Endothelial cell of umbilical vein (primary cell): ENCODE results near the gene HTR2B. TPM values are rescaled to one million over a fixed set of nuclear protein-coding genes. Genes with fewer than 3 reads are reported as not detected.

ENCODE experiments used
- BruUV-seq: library from RNA; stranded (reverse); fragments of 400-500 nt; replicated peaks from 2 replicates; lab custom pipeline; 2021; lab: Mats Ljungman, UMichigan
- CTCF ChIA-PET: fragments of 300-600, 350-600 bp; sonication (Branson Sonifier 250); formaldehyde crosslinking; loops from one replicate; lab custom pipeline; 2021; ENCODE audit warnings: antibody characterized with exemption, inconsistent platforms; lab: Charles Lee
- POLR2A ChIA-PET: fragments of 300-600, 350-600 bp; sonication (Branson Sonifier 250); formaldehyde crosslinking; loops from one replicate; lab custom pipeline; 2021; ENCODE audit warnings: antibody characterized with exemption, inconsistent platforms; lab: Charles Lee
- DNase-seq: peaks from one replicate; pipeline ENCODE4 v3.0.0-alpha.2; 2011; ENCODE audit warnings: low read depth, low spot score
- FAIRE-seq: peaks from 2 replicates; lab custom pipeline; 2011; peaks lifted over from hg19 to GRCh38; lab: Jason Lieb, UNC
- H2AFZ ChIP-seq: 2 replicates; pipeline ENCODE4 v1.6.0; 2012; ENCODE audit warnings: low read depth, low read length, control low read depth, inconsistent platforms
- H3K27ac ChIP-seq: 2 replicates; pipeline ENCODE4 v1.5.1; 2011; ENCODE audit warnings: low read depth, mild to moderate bottlenecking, control low read depth, low read length, moderate library complexity; ENCODE audit not compliant: insufficient read depth
- H3K27me3 ChIP-seq, 2 experiments: 2 replicates each; pipeline versions ENCODE4 v1.6.0 to v1.6.1; 2011; ENCODE audit warnings: low read length in 2 of 2, mixed read lengths in 1 of 2; ENCODE audit not compliant: control insufficient read depth in 2 of 2, insufficient read depth in 2 of 2
- H3K36me3 ChIP-seq, 2 experiments: 2 replicates in 1 of 2; 3 replicates in 1 of 2; pipeline ENCODE4 v1.5.1; 2011; ENCODE audit warnings: low read length in 2 of 2, mild to moderate bottlenecking in 1 of 2, moderate library complexity in 1 of 2; ENCODE audit not compliant: control insufficient read depth in 2 of 2, insufficient read depth in 2 of 2; ENCODE audit errors: extremely low read depth in 1 of 2
- H3K4me1 ChIP-seq: 3 replicates; pipeline ENCODE4 v1.5.1; 2011; ENCODE audit warnings: mild to moderate bottlenecking, low read length; ENCODE audit not compliant: control insufficient read depth, insufficient read depth; ENCODE audit errors: extremely low read depth
- H3K4me2 ChIP-seq: 2 replicates; pipeline ENCODE4 v1.6.1; 2011; ENCODE audit warnings: low read length, control low read depth, mixed read lengths; ENCODE audit not compliant: insufficient read depth
- H3K4me3 ChIP-seq, 3 experiments: fragments of 200-600 bp in 1 of 3; sonication (generic), shearing (Covaris generic) in 1 of 3; replicated peaks in 1 of 3; 2 replicates each; pipeline ENCODE4 v1.5.1; 2011 to 2016; ENCODE audit warnings: control low read depth in 3 of 3, low read length in 3 of 3, mild to moderate bottlenecking in 2 of 3, inconsistent platforms in 1 of 3, low read depth in 1 of 3, moderate library complexity in 1 of 3; ENCODE audit not compliant: insufficient read depth in 1 of 3
- H3K79me2 ChIP-seq: 2 replicates; pipeline ENCODE4 v1.6.0; 2012; ENCODE audit warnings: low read length, inconsistent platforms; ENCODE audit not compliant: control insufficient read depth, insufficient read depth
- H3K9ac ChIP-seq: replicated peaks from 2 replicates; pipeline ENCODE3; 2011; ENCODE audit warnings: low read length, control low read depth; ENCODE audit not compliant: insufficient read depth; ENCODE audit errors: extremely low read depth
- H3K9me1 ChIP-seq: replicated peaks from 3 replicates; pipeline ENCODE4 v1.6.0; 2011; ENCODE audit warnings: mild to moderate bottlenecking, low read length; ENCODE audit not compliant: control insufficient read depth, insufficient read depth; ENCODE audit errors: extremely low read depth
- H3K9me3 ChIP-seq: replicated peaks from 2 replicates; pipeline ENCODE4 v1.5.1; 2012; ENCODE audit warnings: low read length, inconsistent platforms; ENCODE audit not compliant: control insufficient read depth, insufficient read depth
- H4K20me1 ChIP-seq: replicated peaks from 2 replicates; pipeline ENCODE3; 2011; ENCODE audit warnings: mild to moderate bottlenecking, low read length; ENCODE audit not compliant: control insufficient read depth, insufficient read depth; ENCODE audit errors: extremely low read depth
- CTCF ChIP-seq, 2 donors: IDR thresholded peaks; 1 replicate in 1 of 2; 2 replicates in 1 of 2; pipeline ENCODE4 v1.5.1; 2011; ENCODE audit warnings: low read length in 2 of 2, mild to moderate bottlenecking in 2 of 2, moderate library complexity in 2 of 2, control low read depth in 1 of 2, inconsistent platforms in 1 of 2, low read depth in 1 of 2; ENCODE audit not compliant: insufficient read depth in 1 of 2; ENCODE audit errors: extremely low read depth in 1 of 2
- EZH2 ChIP-seq: IDR thresholded peaks from 2 replicates; pipeline ENCODE4 v1.6.1; 2012; ENCODE audit warnings: borderline replicate concordance, low read depth, mild to moderate bottlenecking, moderate library complexity, low read length, inconsistent platforms; ENCODE audit not compliant: severe bottlenecking
- FOS ChIP-seq: IDR thresholded peaks from 2 replicates; pipeline ENCODE4 v1.6.1; 2011; ENCODE audit warnings: mild to moderate bottlenecking, low read length, moderate library complexity, borderline replicate concordance; ENCODE audit not compliant: insufficient read depth
- GATA2 ChIP-seq: IDR thresholded peaks from 2 replicates; pipeline ENCODE4 v1.7.0; 2011; ENCODE audit warnings: low read depth, mild to moderate bottlenecking, moderate library complexity, mixed read lengths, low read length; ENCODE audit not compliant: insufficient read length, insufficient read depth
- JUN ChIP-seq: IDR thresholded peaks from 2 replicates; pipeline ENCODE4 v1.6.1; 2011; ENCODE audit warnings: borderline replicate concordance, low read depth; ENCODE audit not compliant: insufficient read length, insufficient read depth
- MAX ChIP-seq: IDR thresholded peaks from 2 replicates; pipeline ENCODE4 v1.6.1; 2011; ENCODE audit not compliant: insufficient read depth, insufficient read length
- MYC ChIP-seq: IDR thresholded peaks from one replicate; pipeline ENCODE4 v1.6.1; 2011; ENCODE audit warnings: mild to moderate bottlenecking, low read depth, low read length
- POLR2A ChIP-seq: IDR thresholded peaks from 2 replicates; pipeline ENCODE4 v1.6.1; 2012; ENCODE audit warnings: low read depth, mild to moderate bottlenecking, control low read depth, low read length
- POLR2AphosphoS5 ChIP-seq: IDR thresholded peaks from 2 replicates; pipeline ENCODE4 v1.6.1; 2012; ENCODE audit warnings: low read depth, mild to moderate bottlenecking, control low read depth, low read length, moderate library complexity; ENCODE audit not compliant: insufficient read depth
- dilution Hi-C: fragments of 300-500 bp; cut with MboI; formaldehyde crosslinking; loops from one replicate; pipeline ENCODE4 v1.15.0; 2019; ENCODE audit warnings: low sequenced_read_pairs; ENCODE audit not compliant: extremely low pct_ligation_motif_present
- intact Hi-C: fragments of 100-400 bp; cut with micrococcal nuclease; formaldehyde crosslinking; loops from one replicate; pipeline ENCODE4 v1.10.0; 2022
- polyA plus RNA-seq, 4 experiments: library from polyadenylated mRNA; depleted of rRNA in 3 of 4; stranded (reverse) in 3 of 4; unstranded in 1 of 4; fragments of >200 nt; gene quantifications; 2 replicates each; pipeline versions ENCODE4 v1.2.1 to v1.2.3, GENCODE V29; 2011 to 2012; ENCODE audit warnings: missing spikeins in 1 of 4
- total RNA-seq: library from RNA; stranded (reverse); gene quantifications from 2 replicates; pipeline ENCODE4 v1.2.3, GENCODE V29; 2021

Gene HTR2B
- total and polyA plus RNA-seq, 2 donors (not counting 3 experiments of a cell fraction or from before 2014, with no cell fraction given): 0.88 to 0.93 TPM

- intact Hi-C loops: no loop called here
Measured at GRCh38 chr2:231161252-231161839, 36.5 kb upstream of the HTR2B start.

More at GRCh38 chr2:231161252-231161839, 36.5 kb upstream of the HTR2B start:
- H3K4me3 ChIP-seq: peak overlapping the region in 1 of 3 experiments; percentile 26
- dilution Hi-C loops: no loop called here
- peaks cover 38% of the 10 kb centered on the region for H3K4me1 ChIP-seq
- H3K36me3 ChIP-seq: peaks cover 3 to 6% of the 10 kb centered on the region in 2 experiments
- no peaks in the 10 kb centered on the region for H3K79me2 ChIP-seq
- peak overlapping the region; percentile 84 for H3K4me2 ChIP-seq
- DNase-seq (no peak), FAIRE-seq (no peak)
- ChIA-PET CTCF (interaction anchor here (0.9 to 4.2 kb wide), 5 partner anchors 13 to 251 kb away, joined by 3 to 20 read pairs (median 5); no protein-coding TSS in a partner anchor), POLR2A (interaction anchor here (0.6 kb wide), 1 partner anchor 58 kb away, joined by 3 read pairs; no protein-coding TSS in a partner anchor)
- H3K9me1 ChIP-seq: no peaks in the 10 kb centered on the region
- peak overlapping the region; percentile 86 for H3K27ac ChIP-seq
- BruUV-seq: TSS peak; percentile 97
- TF ChIP-seq GATA2 (no peak), CTCF (IDR thresholded peaks at IDR 0.05; ENCODE audit: extremely low read depth in 1 of 2, insufficient read depth in 1 of 2, low read depth in 1 of 2, low read length in 2 of 2) (no peak), FOS (no peak), EZH2 (no peak), MYC (no peak), MAX (no peak), POLR2AphosphoS5 (no peak), JUN (no peak), POLR2A (no peak)
- no peak overlapping the region for H2AFZ ChIP-seq
- peak overlapping the region; percentile 80 for H3K9ac ChIP-seq
- H4K20me1 ChIP-seq: no peaks in the 10 kb centered on the region
- no peaks in the 10 kb centered on the region for H3K9me3 ChIP-seq
- H3K27me3 ChIP-seq: no peaks in the 10 kb centered on the region
